CD4-positive, alpha-beta T cell treated with Interleukin-4 for 4 hours (primary cell): Measurements from ENCODE around the gene DEDD.
A peak's percentile ranks its signal among the peaks of the same experiment; 100 is the strongest.

Experiments used
- DNase-seq: peaks from one replicate; pipeline ENCODE4 v3.0.0-alpha.2; 2020

DEDD gene, protein sequence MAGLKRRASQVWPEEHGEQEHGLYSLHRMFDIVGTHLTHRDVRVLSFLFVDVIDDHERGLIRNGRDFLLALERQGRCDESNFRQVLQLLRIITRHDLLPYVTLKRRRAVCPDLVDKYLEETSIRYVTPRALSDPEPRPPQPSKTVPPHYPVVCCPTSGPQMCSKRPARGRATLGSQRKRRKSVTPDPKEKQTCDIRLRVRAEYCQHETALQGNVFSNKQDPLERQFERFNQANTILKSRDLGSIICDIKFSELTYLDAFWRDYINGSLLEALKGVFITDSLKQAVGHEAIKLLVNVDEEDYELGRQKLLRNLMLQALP

DNA sequence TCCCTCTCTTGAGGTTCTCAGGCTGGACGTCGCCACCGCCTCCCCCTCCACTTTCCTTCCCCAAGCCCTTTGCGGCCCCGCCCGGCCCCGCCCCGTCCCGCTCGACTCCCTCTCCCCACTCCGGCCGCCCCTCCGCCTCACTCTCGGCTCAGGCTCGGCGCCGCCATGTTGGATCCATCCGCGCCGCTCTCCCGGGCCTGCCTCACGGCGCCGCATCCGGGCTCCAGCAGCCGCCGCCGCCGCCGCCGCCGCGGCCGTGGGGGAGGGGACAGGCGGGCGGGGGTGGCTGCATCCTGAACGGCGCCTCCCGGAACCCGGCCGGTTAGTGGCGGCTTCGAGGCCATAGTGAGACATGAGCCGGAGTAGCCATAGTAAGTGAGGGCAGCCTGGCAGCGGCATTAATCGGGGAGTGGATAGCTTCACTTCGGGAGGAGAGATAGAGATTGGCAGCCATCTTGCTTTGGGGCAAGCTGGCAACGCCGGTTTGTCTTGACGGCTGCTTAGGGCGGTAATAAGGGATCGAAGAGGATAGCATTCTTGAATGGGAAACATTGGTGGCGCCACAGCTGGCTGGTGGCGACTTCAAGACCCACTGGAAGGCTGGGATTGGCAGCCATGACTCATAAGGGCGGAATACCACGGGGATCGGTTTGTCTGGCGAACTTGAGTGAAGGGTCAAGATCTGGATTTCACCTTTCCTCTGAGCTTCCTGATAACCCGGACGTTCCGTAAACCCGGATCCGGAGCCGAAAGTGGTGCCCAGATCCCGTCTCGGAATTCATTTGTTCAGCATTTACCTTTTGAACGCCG lies at the start of gene DEDD:
DEDD (minus strand) TSS at position 258 of the 810 bp plus-strand sequence. CDS start 8,205 bp downstream, outside the sequence.
- DNase-seq, result peak; percentile 96

DNA sequence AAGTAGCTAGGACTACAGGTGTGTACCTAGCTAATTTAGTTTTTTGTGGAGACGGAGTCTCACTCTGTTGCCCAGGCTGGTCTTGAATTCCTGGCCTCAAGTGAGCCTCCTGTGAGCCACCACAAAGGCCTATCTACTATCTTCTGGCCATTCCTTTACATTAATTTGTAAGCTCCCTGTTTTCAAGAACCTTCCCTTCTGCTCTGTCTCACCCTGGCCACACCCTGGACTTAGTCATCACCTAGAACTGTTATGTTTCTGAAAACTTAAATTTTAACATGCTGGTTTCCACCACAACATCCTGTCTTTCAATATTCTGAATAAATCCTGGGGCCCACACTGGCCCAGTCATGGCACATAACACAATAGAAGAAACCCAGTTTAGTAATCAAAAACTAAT lies 49.7 kb upstream of the DEDD start:
- DNase-seq, result peak; percentile 95

DNA sequence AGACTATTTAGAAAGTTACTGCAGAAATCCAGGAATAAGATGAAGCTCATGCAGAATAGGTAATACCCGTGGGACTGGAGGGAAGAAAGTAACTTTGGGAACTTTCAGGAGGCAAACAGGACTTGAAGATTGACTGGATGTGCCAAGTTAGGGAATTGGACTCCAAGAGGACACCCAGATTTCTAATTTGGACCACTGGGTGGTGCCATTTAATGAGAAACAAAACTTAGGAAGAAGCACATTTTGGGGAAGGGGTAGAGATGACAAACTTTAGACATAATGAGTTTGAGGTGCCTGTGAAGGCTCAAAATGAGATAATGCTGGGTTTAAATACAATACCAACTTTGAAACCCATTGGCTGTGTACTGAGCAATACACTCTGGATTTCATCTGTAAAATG lies 48.2 kb upstream of the DEDD start:
- DNase-seq, result peak; percentile 46

DNA sequence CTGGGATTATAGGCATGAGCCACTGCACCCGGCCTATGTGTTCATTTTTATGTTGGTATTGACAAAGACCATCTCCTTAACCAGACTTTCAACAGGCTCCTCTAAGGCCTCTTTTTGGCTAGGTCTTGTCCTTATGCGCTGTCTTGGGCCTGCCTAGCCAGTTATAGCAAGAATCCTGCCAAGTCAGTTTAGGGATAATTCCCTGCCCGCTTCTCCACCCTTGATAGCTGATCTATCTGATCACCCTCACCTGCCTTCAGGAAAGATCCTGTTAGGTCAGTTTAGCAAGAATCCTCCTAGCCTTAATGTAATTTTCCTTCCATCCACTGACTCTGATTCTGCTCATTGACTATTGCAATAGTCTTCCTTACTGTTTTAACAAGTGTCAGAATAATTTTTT lies 47.2 kb upstream of the DEDD start:
- no peak for DNase-seq

DNA sequence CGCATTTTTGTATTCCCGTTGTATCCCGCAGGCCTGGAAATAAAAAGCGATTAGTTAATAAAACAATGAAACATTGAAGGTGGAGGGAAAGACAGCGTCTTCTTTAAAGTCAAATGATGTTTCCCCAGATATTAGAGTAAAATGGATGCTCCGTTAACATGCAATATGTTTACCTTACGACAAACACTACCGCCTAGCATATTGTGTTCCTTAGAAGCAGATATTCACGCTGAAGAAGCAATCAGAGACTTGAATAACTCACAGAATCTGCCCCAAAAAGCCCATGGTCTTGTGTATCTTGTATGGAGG lies 45.4 kb upstream of the DEDD start:
- DNase-seq, result no peak

DNA sequence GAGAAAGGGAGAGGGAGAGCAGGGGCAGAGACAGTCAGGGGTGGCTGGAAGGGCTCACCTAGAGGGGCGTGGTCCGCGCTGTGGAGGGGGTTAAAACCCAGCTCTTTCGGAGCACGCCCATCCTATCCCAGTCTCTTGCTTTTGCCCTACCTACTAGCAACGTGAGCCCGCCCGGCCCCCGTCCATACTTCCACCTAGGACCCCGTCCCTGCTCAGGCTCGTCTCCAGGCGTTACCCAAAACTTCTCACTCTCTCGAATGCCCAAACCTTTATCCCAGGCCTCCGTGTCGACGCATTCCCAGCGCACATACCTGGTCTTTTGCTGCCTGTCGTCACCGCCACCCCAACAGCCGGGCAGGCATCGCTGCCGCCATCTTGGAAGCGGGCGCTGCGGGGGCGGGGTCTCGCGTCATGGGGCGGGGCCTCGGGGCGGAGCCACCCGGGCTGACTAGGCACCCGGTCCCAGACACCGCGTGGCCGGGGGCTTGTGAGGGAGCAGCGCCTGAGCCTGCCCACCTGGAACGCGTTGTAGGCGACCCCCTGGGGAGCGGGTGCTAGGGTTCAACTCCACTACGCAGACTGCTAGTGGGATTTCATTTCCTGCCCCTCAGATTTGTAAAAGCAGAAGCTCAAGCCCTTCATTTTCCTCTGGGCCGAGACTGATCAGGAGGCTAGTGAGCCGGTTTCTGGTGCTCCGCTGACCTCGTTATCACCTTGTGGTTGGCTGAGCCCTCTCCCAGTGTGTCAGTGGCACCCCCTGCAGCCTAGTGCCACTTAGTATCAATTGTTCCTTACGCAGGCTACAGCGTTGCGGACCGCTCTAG lies 44.9 kb upstream of the DEDD start, which contains the start of gene B4GALT3:
B4GALT3 (minus strand) TSS at position 396 of the 824 bp plus-strand sequence. CDS start 1,447 bp downstream, outside the sequence.
- peak; percentile 87 for DNase-seq

DNA sequence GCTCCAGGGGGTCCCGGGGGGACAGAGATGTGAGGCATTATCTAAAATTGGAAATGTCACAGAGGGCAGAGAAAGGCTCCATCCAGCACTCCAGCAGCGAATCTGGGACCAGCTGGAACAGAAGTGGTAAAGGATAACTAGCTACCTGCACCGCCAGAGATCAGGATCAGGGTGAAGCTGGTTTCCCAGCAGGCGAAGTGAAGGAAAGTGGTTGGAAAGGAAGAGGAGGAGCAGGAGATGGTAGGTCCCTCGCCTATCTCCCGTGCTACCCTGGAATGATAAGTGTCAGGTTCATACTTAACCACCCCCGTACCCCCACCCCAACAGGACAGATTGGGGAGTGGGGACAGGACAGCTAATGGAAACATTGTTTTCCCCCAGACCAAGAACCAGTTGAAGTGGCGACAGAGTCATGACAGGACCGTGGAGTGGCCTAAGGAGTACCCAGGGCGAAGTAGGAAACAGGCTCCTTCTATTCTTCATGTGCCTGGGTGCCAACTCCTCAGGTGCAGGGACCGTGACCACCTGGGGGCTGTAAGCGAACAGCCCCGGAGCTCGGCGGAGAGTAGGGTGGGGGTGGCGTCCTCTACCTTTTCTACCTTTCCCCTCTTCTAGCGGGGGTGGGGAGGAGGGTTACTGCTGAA lies 44.1 kb upstream of the DEDD start:
- no peak for DNase-seq

DNA sequence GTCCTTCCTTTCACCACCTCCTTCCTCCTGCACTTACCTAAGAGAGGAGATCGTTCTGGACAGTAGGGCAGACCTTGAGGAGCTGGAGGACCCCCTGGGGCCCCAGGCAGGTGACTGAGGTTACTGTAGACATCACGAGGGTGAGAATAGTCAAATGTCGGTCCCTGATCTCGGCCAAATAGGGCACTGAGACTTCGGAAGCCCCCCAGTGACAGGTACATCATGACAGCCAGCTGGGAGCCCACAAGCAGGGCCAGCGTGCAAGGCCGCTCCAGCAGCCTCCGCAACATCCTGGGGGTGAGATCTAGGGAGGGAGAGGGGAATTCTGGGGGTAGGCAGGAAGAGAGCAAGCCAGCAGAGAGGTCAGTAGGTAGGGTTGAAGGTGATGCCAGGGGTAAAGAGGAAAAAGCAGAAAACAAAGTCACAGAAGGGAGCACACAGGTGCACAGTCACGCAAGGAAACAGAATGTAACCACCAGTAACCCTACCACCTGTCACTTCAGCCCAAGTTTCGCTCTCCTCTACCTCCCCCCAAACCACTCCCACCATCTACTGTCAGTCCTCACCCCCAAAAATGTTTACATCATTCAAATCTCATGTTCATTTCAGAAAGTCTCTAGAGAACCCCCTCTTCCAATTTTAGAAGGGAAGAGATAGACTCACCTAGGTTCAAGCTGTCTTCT lies 43.4 kb upstream of the DEDD start:
- DNase-seq, result no peak

DNA sequence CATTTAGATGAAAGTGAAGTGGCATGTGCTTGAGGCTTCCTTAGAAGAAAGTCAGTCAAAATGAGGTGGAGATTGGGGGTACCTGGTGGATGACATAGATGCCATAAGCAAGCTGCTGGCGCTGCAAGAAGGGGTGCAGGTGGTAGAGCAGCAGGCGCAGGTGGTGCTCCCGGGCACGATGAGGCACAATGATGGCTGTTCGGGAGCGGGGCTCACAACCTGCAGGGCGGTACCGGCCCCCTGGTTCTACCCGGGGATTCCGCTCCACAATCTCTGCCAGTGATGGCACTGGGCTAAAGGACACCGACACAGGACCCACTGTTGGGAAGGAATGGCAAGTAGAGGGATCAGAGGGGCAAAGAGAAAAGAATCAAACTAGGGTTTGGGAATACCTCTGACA lies 42.4 kb upstream of the DEDD start:
- DNase-seq, result no peak

DNA sequence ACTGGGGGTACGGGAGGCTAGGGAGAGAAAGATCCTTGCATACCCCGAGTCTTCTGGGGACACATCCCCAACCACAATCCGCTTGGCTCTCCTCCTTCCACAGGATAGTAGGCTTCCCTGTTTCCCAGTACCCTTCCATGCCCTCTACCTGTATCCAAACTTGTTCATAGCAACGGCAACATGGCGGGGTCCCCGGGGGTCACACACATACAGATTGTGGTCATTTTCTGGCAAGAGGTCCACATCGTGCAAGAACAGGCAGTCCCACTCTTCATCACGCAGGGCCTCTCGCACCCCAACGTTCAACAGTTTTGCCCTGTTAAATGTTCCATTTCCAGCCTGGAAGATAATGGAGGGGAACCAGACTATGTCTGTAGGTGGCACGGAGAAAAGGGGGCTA lies 41.2 kb upstream of the DEDD start:
- DNase-seq, result no peak

DNA sequence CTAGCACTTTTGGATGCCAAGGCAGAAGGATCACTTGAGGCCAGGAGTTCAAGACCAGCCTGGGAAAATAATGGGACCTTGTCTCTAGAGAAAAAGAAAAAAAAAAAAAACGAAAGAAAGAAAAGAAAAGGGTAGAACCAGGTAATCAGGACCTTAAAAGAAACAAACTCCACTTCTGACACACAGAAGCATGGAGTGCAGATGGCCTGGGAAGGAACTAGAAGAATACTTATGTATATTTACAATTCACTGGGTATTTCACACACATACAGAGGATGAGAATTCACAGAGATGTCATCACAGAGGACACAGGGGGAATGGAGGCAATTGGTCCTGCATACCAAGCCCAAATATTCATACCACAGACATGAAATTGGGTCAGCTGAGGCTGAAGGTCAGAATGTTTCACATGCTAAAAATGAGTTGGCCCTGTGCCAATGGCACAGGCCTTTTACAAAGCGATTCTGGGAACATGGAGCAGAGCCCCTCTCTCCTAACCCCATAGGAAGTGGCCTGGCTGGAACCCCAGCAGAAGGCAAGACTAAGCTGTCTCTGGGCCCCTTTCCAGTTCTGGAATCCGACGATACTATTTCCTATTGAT lies 40.4 kb upstream of the DEDD start:
- no peak for DNase-seq

DNA sequence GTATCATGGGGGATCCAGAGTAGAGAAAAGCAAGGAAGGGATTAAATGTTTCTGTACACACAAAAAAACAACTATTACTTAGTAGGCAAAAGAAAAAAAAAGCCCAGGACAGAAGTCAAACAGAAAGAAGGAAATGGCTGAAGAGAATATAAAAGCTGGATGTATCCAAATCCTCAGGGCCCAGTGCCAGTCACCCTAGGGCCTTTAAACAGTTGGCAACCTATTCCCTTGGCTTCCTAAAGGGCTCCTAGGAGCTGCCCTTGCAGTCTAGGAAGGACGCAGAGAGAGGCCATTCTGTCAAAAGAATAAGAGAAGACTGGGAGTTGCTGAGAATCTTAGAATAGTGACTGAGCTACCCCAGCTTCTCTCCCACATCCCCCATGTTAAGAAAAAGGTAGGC lies 39.9 kb upstream of the DEDD start:
- no peak for DNase-seq

DNA sequence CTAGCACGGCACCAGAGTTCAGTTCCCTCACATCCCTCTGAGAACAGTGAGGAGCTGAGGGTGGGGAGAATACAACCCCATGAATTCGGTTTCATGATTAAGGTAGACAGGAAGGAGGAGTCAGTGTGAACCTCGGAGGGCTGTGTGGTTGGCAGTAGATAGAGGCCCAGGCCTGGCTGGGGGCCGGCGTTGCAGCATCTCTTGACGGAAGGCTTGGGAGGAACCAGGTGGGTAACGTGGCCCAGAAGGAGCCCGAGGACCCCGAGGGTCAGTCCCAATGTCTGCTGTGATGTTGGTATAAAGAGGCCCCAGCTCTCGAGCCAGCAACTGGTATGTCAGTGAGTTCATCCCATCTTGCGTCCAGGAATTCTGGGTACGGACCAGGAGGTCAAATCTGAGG lies 39.2 kb upstream of the DEDD start:
- no peak for DNase-seq

DNA sequence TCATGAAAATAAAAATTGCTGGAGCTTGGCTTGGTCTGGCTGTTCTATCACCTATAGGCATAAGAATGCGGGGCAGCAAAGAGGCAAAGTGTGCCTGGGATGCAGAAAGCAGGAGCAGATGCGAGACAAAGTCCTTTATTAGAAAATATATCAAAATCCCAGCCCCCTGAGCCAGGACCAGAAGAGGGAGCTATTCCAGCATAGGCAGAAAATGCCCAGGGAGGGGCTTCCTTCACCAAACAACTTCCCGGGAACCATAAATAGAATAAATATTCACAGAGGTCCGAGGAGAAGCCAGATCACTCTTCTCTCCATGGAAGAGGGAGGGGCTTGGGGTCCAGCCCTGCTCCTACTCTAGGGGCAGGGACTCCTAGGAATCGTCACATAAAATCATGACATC lies 38.7 kb upstream of the DEDD start:
- no peak for DNase-seq

DNA sequence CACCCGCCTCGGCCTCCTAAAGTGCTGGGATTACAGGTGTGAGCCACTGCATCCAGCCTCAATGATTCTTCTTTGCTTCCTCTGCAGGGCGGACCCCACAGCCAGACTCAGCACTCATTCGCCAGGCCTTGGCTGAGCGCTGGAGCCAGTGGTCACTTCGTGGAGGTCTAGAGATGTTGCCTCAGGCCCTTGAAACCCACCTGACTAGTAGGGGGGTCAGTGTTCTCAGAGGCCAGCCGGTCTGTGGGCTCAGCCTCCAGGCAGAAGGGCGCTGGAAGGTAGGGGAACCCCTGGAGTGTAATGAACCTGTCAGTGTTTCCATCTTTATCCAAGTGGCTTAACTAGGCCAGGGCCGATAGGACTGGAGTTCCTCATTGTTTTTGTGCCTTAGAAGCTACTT lies 36.4 kb upstream of the DEDD start:
- DNase-seq, result no peak

DNA sequence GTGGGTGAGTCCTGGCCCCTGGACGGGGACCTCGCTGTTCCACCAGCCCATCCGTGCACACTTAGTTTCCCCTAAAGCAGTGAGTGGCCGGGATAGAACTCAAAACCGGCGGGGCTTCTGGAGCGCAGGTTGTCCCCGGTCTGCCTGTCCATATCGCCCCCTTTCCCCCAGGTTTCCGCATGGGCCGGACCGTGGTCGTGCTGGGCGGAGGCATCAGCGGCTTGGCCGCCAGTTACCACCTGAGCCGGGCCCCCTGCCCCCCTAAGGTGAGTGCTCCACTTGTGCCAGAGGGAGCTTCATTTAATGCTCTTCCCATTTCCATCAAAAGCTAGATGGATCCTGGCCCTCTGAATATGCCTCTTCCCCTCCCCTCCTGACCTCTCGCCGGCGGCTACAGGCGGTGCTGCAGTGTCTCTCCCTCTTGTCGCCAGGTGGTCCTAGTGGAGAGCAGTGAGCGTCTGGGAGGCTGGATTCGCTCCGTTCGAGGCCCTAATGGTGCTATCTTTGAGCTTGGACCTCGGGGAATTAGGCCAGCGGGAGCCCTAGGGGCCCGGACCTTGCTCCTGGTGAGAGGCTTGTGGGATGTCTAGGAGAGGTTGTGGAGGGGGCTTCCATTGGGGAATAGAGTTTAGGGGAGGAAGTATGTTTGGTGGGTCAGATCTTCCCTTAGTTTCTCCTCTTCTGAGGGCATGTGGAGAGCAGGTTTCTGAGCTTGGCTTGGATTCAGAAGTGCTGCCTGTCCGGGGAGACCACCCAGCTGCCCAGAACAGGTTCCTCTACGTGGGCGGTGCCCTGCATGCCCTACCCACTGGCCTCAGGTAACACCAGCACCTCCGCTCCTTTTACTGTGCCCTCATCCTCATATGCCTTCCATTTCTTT lies 34.4 kb upstream of the DEDD start:
- no peak for DNase-seq

DNA sequence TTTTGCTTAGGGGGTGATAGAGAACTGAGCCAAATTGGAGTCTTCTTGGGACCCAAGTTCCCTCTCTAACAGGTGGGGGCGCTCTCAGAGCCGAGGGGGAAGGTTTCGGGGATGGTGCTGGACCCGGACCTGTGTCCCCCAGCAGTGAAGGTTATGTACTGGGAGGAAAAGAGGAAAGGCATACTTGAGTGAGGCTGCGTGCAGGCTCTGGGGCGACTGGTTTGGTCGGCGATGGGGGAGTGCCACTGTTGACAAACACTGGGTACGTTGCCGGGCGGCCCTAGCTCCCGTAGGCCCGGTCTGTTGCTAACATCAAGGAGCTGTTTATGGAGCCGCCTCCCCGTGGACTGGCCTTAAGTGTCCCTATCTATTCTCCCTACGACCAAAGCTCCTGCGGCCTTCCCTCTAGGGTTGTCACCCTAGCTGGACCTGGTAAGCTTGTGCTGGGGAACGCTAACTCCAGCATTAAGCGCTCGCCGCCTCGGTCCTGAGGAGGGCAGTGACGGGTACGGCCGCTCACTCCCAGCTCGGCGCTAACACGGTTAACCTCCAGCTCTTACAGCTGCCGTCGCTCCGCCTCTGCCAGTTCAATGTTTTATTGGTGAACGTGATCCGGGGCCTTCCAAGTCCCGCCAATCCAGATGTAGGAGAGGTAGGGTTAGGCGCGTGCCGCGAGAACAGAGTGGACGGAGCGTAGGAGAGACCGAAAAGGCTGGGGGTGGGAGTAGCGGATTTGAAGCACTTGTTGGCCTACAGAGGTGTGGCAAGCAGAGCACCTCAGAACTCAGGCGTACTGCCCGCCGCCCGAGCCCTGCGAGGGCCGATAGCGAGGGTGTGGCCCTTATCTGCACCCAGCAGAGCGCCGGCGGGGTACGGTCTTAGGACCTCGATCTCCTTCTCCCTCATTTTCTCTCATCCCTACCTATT lies 33.5 kb upstream of the DEDD start, which contains the start of gene PPOX:
PPOX (plus strand) TSS at position 685 of the 927 bp plus-strand sequence. CDS start 422 bp downstream, outside the sequence.
- peak; percentile 98 for DNase-seq

DNA sequence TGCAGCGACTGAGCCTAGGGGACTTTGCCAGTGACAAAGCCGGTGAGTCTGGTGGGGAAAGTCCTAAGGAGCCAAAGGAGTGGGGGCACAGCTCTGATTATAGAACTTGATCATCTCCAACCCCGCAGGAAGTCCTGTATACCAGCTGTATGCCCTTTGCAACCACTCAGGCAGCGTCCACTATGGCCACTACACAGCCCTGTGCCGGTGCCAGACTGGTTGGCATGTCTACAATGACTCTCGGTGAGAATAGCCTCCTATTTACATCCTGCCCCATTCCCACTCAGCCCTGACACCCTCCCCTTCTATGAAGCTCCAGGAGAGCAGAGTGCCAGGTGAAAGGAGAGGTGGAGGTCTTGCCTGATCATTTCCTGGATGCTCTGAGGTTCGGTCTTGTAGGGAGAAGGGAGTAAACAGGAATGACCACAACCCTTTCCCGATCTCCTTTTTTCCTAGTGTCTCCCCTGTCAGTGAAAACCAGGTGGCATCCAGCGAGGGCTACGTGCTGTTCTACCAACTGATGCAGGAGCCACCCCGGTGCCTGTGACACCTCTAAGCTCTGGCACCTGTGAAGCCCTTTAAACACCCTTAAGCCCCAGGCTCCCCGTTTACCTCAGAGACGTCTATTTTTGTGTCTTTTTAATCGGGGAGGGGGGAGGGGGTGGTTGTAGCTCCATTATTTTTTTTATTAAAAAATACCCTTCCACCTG lies 32.6 kb upstream of the DEDD start:
- DNase-seq, result no peak

DNA sequence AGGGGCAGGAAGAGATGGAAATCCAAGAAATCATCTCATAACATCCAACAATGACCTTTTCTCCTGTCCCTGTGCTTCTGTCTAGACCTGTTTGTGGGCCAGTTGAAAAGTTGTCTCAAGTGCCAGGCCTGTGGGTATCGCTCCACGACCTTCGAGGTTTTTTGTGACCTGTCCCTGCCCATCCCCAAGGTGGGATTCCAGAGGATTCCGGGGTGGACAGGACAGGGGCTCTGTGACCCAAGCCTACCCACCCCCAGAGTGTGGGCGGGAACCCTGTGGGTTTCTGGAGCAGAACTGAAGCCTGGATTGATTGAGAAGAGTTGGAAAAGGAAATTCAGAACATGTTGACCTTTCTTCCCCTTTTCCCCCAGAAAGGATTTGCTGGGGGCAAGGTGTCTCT lies 31.3 kb upstream of the DEDD start:
- DNase-seq, result no peak
